Activated CD8-positive, alpha-beta memory T cell treated with anti-CD3 and anti-CD28 coated beads, Interleukin-2, amount 50 U/mL, for 4 hours (primary cell): ENCODE results near the gene ZNF492.
"Not testable (repeated sequence)": the region's sequence is repeated elsewhere in the genome, so short reads cannot be mapped to it uniquely, and the experiment has no call there.

ENCODE experiments used
- DNase-seq: peaks from one replicate; pipeline ENCODE4 v3.0.0-alpha.2; 2020

The ZNF492 gene

GRCh38 chr19:22633706-22634449 is at the start of gene ZNF492:
Gene ZNF492 (plus strand): TSS chr19:22634324. CDS start chr19:22653400, 19,076 bp downstream.
- DNase-seq: peak; percentile 70

GRCh38 chr19:22595422-22595821 is 38.7 kb upstream of the ZNF492 start:
- no peak for DNase-seq

GRCh38 chr19:22595918-22596341 is 38.2 kb upstream of the ZNF492 start:
- no peak for DNase-seq

- no peak for DNase-seq
Measured at GRCh38 chr19:22600690-22601648, 33.2 kb upstream of the ZNF492 start.

- DNase-seq: no peak
Measured at GRCh38 chr19:22601906-22602630, 32.1 kb upstream of the ZNF492 start.

- no peak for DNase-seq
Measured at GRCh38 chr19:22602631-22603272, 31.4 kb upstream of the ZNF492 start.

- no peak for DNase-seq
Measured at GRCh38 chr19:22603518-22604440, 30.3 kb upstream of the ZNF492 start.

GRCh38 chr19:22604571-22605274 is 29.4 kb upstream of the ZNF492 start:
- no peak for DNase-seq

- DNase-seq: no peak
Measured at GRCh38 chr19:22605275-22606211, 28.6 kb upstream of the ZNF492 start.

GRCh38 chr19:22606212-22606553 is 27.9 kb upstream of the ZNF492 start:
- no peak for DNase-seq

- no peak for DNase-seq
Measured at GRCh38 chr19:22606954-22607652, 27.0 kb upstream of the ZNF492 start.

- no peak for DNase-seq
Measured at GRCh38 chr19:22607653-22608430, 26.3 kb upstream of the ZNF492 start.

- no peak for DNase-seq
Measured at GRCh38 chr19:22608441-22608840, 25.7 kb upstream of the ZNF492 start.

GRCh38 chr19:22609630-22610029 is 24.5 kb upstream of the ZNF492 start:
- DNase-seq: no peak

- no peak for DNase-seq
Measured at GRCh38 chr19:22610121-22610520, 24.0 kb upstream of the ZNF492 start.

GRCh38 chr19:22612316-22612715 is 21.8 kb upstream of the ZNF492 start:
- DNase-seq: no peak

- no peak for DNase-seq
Measured at GRCh38 chr19:22616659-22617058, 17.5 kb upstream of the ZNF492 start.

GRCh38 chr19:22617181-22617580 is 16.9 kb upstream of the ZNF492 start:
- not testable (repeated sequence) for DNase-seq
